GM19467 (cell line): Measurements from ENCODE around the gene CLUH.

Experiments
- ATAC-seq: cut with Tn5 transposase; IDR thresholded peaks from one replicate; pipeline ENCODE4 v1.9.1; 2021; ENCODE audit warnings: mild to moderate bottlenecking, moderate library complexity; ENCODE audit not compliant: unreplicated experiment

Gene CLUH

GRCh38 chr17:2711608-2712299 lies at the start of gene CLUH:
Gene CLUH (minus strand): TSS chr17:2711764. CDS start chr17:2711661, 103 bp downstream.
- peak; percentile 66 for ATAC-seq

- no peak for ATAC-seq
Observed at GRCh38 chr17:2758870-2759269, 47.3 kb upstream of the CLUH start.

- no peak for ATAC-seq
Observed at GRCh38 chr17:2755891-2756724, 44.5 kb upstream of the CLUH start.

GRCh38 chr17:2751491-2751890 lies 39.9 kb upstream of the CLUH start:
- ATAC-seq, result no peak

- no peak for ATAC-seq
Observed at GRCh38 chr17:2750721-2751120, 39.2 kb upstream of the CLUH start.

- ATAC-seq, result no peak
Observed at GRCh38 chr17:2749784-2750181, 38.2 kb upstream of the CLUH start.

- no peak for ATAC-seq
Observed at GRCh38 chr17:2749058-2749783, 37.7 kb upstream of the CLUH start, which contains the start of gene CCDC92B. Gene CCDC92B (minus strand): TSS chr17:2749652. CDS start chr17:2735145, 14,507 bp downstream.

GRCh38 chr17:2745317-2746037 lies 33.9 kb upstream of the CLUH start:
- no peak for ATAC-seq

GRCh38 chr17:2737693-2738092 lies 26.1 kb upstream of the CLUH start:
- no peak for ATAC-seq

- no peak for ATAC-seq
Observed at GRCh38 chr17:2736956-2737355, 25.4 kb upstream of the CLUH start.

GRCh38 chr17:2735896-2736295 lies 24.3 kb upstream of the CLUH start:
- no peak for ATAC-seq

GRCh38 chr17:2734939-2735338 lies 23.4 kb upstream of the CLUH start:
- ATAC-seq, result no peak

GRCh38 chr17:2731807-2732206 lies 20.2 kb upstream of the CLUH start:
- ATAC-seq, result no peak

GRCh38 chr17:2730764-2731353 lies 19.3 kb upstream of the CLUH start:
- ATAC-seq, result no peak

- no peak for ATAC-seq
Observed at GRCh38 chr17:2724784-2725164, 13.2 kb upstream of the CLUH start.

- ATAC-seq, result no peak
Observed at GRCh38 chr17:2723997-2724783, 12.6 kb upstream of the CLUH start.

GRCh38 chr17:2723505-2723996 lies 12.0 kb upstream of the CLUH start:
- ATAC-seq, result no peak

GRCh38 chr17:2722611-2723010 lies 11.0 kb upstream of the CLUH start:
- no peak for ATAC-seq

GRCh38 chr17:2721603-2722002 lies 10.0 kb upstream of the CLUH start:
- no peak for ATAC-seq

GRCh38 chr17:2719861-2720260 lies 8.3 kb upstream of the CLUH start:
- ATAC-seq, result no peak
